Stimulated activated CD8-positive, alpha-beta memory T cell treated with anti-CD3 and anti-CD28 coated beads, Interleukin-7, amount 100 ng/mL, for 1 hour (primary cell): ENCODE results near the gene KRT14.
"Not testable (repeated sequence)": the region's sequence is repeated elsewhere in the genome, so short reads cannot be mapped to it uniquely, and the experiment has no call there.

Source experiments
- DNase-seq, 2 donors: peaks; one replicate each; pipeline ENCODE4 v3.0.0-alpha.2; 2020; ENCODE audit warnings: low read depth in 2 of 2

Gene KRT14

DNA sequence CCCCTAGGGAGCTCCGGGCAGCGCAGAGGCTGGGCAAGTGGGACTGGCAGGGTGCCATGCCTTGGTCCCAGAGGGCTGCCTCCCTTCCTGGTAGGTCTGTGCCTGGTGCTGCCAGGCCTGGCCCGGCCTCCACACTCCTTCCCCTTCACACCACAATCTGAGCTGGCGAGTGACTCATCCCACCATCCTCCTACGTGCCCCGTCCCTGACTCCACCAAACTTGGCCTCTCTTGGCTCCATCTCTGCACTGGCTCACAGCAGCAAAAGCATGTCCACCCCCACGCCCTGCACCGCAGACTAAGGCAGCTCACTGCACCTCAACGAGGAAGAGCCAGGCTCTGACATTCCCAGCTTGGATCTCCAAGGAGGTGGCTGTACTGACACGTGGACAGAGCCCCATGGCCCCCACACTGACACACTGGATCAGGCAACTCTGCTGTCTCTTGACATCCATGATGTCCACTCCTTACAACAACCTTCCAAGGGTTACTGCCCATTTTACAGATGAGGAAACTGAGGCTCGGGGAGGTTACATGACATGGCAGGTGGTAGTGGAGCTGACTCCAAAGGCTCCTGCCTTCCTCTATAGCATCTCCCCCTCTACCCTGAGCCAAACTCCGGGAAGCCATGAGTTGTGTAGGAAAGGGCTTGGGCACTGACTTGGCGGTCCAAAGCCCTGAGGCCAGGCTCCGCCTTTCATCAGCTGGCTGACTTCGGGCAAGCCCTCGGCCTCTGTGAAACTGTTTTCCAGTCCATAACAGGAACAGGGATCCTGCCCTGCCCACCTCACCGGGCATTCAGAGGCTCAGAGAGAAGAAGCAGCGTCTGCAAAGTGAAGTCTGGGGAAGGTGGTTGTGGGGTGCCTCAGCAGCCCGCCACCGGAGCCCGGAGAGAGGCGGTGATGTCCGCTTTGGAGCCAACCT, 38.5 kb downstream of the KRT14 start:
- DNase-seq: no peak

DNA sequence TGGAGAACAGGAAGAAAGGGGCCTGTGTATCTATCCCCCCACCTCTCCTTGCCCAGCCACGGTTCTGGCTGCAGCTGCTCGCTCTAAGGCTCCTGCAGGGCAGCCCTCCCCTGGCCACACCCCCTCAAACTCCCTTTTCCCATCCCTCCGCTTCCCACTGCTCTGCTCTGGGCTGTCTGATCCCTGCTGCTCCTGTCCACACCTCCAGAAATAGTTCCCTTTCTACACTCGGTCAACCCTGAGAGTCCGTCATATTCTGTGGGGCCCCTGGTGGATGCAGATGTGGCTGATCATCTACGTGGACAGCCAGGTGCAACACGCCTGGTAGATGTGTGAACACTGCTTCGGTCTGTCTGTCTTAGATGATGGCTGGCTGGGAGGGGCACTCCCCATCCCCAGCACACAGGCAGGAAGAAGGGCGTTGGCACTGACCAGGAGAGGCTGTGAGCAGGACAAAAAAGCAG, 39.3 kb downstream of the KRT14 start:
- DNase-seq: no peak

DNA sequence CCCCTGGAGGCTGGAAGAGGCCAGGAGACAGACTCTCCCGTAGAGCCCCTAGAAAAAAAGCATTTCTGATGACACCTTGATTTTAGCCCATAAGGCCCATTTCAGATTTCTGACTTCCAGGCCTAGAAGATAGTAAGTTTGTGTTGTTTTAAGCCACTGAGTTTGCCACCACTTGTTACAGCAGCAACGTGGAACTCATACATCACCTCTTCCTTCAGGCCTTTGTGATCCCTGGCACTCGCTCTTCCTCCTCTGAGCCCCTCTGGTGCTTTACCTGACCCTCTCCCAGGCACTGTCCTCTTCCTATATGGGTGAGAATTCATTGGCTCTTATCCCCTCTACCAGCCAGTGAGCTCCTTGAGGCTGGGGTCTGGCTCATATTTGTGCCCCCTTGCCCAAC, 39.9 kb downstream of the KRT14 start:
- DNase-seq: no peak

DNA sequence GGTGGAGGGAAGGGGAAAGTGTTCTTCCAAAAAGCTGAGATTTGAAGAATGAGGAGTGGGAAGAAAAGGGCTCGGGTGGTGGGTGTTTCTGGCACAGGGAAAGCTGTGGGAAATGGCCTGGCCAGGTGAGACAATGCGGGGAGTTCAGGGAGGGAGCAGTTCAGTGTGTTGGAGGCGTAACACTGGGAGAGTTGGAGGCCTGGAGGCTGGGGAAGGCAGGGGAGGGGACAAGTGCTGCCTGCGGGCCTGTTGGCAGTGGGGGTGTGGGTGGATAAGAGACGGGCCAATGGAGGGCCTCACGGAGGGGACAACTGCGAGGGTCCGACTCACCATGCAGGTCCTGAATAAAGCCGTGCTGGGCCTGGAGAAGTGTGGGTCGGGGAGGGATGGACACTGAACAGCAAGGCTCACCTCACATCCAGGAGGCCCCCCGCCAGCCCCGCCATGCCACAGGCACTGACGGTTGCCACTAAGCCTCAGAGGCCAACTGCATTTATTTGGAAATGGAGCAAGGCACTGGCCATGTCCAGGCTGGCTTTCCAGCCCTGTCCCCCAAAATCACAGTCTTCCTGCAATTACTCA, 40.8 kb downstream of the KRT14 start:
- no peak for DNase-seq

DNA sequence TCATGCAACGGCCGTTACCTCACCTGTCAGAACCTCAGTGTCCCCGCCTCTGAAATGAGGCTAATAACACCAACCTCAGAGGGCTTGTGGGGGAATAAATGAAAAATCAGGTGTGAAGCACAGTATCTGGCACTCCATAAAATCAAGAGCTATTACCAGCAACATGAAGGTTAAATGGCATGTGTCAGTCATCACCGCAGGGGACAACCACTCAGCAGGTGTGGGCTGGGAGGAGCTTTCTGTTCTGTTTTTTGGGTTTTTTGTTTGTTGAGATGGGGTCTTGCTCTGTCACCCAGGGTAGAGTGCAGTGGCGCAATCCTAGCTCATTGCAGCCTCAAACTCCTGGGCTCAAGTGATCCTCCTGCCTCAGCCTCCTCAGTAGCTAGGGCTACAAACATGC, 41.8 kb downstream of the KRT14 start:
- no peak for DNase-seq

DNA sequence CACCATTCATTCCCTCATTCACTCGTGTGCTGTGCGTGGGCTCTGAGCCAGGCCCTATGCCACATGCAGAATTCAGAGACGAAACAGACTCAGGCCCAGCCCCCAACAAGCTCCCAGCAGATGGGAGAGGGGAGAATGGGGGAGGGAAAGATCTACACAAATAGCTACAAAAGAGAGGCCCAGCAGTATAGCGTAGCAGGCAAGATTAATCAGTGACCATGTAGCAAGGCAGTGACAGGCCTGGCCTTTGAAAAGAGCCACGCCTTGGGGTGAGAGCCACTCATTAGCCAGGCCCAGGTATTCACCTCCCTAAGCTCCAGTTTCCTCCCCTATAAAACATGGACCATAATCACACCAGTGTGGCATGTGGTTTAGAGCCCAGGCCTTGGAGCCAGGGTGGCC, 42.2 kb downstream of the KRT14 start:
- DNase-seq: no peak

DNA sequence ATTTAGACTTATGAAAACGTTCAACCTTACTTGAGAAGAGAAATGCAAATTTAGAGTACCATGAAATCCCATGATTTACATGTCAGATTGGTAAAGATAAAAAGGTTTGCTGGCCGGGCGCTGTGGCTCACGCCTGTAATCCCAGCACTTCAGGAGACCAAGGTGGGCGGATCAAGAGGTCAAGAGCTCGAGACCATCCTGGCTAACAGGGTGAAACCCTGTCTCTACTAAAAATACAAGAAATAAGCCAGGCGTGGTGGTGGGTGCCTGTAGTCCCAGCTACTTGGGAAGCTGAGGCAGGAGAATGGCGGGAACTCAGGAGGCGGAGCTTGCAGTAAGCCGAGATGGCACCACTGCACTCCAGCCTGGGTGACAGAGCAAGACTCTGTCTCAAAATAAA, 43.9 kb downstream of the KRT14 start:
- not testable (repeated sequence) for DNase-seq

DNA sequence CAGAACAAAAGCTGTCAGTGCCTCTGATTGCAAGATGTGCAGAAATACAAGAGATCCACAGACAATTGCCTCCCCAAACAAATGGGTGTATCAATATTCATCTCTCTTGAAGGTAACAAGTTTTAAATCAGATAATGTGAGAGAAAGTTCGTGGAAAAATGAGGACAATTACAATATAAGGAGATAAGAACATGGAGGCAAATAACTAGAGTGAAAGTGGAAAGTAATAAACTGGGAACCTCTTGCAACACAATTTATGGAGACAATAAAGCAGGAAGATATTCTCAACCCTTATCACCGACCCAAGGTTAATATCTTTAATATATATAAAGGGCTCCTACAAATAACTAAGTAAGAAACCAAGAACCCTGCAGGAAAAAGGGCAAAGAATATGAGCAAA, 44.3 kb downstream of the KRT14 start:
- no peak for DNase-seq

DNA sequence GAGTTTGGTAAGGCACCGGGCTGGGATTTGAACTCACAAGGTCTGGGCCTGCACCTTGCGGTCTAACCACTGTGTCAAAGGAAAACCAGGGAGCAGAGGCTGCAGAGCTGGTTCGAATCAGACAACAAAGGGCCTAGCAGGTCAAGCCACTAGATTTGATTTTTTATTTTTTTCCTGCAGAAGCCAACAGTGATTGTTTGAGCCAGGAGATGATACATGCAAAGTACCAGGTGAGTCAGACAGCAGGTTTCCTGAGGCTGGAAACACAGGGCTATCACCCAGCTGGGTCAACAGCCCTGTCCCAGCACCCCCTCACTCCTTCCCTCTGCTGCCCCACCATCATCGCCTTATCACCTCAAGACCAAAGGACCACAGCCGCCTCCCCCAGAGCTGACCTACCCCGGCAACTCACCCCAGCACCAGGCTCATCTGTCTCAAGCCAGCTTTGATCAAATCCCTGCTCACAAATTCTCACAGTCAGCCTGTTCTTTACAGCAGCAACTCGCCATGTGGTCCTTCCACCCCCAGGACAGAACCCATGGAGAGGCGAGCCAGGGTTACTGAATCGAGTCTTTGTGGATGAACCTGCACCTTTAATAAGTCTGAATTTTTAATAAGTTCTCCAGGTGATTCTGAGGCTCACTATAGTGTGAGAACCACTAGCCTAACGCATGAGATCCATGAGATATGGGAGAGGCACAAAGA, 45.6 kb downstream of the KRT14 start:
- no peak for DNase-seq

DNA sequence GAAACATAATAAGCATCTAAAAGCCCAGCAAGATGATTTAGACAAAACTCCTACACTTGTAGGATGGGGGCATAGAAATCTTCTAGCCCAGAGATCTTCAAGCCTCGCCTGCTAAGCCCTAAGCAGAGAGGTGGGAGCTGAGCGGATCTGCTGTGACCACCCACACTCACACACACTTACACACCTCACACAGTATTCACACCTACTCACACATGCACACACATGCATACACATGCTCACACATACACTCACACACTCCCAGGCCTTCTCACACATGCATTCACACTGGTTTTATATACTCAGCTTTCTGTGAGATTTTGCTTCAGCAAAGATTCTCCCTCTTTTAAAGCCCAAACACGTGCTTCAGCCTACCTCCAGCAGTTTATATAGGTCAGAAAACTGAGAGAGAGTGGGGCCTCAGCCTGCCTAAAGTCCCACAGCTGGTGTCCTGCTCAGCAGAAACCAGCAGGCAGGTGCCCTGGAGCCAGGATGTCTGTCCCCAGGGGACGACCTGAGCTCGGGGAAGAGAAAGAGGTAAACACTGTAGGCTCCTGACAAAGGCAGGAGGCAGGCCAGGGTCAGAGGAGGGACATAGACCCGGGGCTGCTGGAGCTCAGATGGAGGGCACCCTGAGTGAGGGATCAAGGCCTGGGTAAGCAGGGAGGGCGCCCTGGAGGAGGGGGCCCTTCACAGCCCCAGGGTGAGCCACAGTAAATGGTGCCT, 46.6 kb downstream of the KRT14 start:
- no peak for DNase-seq

DNA sequence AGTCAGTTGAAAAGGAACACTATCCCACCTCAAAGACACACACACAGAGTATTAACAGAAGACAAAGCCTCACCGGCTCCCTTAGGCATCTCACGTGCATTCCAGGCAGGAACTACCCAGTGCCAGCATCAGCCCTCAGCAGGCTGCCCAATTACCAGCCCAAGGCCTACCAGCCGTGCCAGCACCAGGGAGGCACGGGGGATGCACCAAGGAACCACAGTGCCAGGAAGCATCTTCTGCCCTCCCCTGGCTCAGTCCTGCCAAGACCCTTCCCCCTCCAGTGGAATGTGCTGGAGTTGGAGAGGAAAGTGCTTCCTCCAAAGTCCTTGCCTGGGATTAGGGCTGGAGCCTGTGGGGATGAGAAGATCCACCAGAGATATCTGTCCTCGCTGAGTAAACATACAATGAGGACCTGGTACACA, 47.6 kb downstream of the KRT14 start:
- DNase-seq: no peak

DNA sequence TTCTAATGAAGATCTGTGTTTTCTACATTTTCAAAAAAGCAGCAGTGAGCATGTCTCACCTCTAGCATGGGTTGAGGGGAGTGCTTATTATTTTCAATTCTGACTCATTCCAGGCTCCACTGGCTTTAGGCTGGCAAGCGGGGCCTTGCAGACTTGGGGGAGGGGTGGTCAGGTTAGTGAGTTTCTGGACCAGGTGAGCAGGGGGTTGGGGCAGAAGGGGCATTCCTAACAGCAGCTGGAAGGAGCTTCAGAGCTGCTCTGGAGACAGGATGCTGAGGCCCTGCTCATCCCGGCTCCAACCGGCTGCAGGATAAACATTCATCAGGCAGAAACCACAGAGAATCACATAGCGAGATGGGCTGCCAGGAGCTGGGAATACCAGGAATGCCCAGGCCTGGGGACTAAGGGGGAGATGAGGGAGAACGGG, 48.1 kb downstream of the KRT14 start:
- DNase-seq: no peak

DNA sequence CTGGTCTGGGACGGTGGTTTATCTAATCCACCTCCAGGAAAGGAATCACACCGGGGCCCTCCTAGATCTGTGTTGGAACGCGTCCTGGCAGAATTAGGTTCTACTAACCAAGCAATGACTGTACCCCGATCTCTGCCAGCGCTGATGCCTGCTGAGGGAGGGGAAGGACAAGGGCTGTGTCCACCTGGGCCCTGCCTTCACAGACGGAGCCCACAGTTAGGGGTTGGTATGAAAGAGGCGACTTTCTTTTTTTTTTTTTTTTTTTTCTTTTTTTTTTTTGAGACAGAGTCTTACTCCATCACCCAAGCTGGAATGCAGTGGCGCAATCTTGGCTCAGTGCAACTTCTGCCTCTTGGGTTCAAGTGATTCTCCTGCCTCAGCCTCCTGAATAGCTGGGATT, 48.7 kb downstream of the KRT14 start:
- DNase-seq: no peak

DNA sequence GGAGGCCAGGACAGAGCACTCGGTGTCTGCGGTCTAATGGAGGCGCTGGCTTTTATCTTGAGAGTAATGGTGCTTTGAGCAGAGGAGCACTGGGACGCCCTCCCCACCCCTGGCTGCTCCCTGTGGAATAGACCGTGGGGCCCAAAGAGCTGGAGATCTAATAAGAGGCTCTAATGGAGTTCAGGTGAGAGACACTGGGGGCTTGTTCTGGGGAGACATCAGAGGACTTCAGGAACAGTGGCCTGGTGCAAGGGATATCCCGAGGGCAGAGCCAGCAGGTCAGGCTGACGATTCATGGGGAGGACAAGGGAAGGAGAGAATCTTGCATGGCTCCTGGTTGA, 49.1 kb downstream of the KRT14 start:
- no peak for DNase-seq

DNA sequence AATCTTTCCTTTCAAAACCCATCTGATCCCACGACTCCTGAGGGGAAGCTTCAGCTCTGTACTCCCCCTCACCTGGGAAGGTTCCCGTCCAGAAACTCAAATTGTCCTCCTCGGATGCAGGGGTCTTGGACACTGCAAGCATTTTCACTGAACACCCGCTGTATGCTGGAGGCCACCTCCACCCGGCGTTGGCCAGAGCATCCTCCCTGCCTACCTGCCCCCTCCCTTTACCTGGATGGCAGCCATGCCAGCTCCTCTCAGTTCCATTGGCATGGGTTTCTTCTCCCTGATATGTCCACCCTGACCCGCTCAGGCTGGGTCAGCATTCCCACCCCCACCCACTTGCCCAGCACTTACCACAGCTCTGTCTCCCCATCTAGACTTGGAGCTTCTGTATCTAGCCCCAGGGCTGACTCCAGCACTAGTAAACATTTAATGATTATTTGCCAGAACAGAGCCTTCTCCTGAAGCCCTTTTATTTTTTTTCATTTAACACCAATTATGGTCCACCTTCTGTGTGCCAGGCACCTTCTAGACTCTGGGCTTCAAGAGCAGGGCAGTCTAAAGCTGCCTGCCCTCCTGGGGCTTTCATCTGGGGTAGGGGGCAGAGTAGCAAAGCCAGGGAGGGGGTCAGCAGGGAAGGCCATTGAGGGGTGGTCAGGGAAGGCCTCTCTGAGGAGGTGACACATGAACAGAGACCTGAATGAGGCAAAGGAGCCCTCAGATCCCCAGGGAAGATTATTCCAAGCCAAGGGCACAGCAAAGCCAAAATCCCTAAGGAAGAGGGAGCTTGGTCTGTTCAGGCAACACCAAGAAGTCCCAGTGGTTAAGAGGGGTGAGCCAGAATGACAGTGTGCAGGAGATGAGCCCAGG, 49.7 kb downstream of the KRT14 start:
- DNase-seq: no peak

DNA sequence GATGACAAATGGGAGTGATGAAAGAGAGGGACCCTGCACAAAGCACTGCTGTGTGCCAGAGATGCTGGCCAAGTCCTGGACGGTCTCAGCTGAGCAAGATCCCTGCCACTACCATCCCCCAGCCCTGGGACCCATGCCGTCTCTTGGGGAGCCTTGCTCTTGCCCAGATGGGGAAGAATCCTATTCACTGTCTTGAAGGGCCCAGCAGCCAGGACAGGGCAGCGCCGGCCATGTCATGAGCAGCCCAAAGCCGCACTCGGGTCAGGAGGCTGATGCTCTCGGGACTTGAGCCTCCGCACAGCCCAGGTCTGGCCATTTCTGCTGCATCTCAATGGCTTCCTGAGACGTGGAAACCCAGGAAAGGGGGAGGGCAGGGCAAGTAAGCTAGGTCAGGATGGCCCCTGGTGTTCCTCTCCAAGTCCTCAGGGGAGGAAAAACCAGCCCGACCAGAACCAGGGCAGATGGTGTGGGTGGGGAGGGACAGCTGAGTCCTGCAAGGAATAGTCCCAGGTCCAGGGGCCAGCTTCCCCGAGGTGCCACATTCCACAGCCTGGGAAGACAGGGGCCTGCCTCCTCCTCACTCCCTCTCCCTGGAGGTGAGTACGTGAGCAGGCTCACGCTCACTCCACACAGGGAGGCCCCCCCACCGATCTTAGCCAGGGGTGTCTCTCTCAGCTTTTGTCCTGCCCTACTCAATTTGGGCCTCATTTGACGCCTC, 50.8 kb downstream of the KRT14 start:
- DNase-seq: no peak

DNA sequence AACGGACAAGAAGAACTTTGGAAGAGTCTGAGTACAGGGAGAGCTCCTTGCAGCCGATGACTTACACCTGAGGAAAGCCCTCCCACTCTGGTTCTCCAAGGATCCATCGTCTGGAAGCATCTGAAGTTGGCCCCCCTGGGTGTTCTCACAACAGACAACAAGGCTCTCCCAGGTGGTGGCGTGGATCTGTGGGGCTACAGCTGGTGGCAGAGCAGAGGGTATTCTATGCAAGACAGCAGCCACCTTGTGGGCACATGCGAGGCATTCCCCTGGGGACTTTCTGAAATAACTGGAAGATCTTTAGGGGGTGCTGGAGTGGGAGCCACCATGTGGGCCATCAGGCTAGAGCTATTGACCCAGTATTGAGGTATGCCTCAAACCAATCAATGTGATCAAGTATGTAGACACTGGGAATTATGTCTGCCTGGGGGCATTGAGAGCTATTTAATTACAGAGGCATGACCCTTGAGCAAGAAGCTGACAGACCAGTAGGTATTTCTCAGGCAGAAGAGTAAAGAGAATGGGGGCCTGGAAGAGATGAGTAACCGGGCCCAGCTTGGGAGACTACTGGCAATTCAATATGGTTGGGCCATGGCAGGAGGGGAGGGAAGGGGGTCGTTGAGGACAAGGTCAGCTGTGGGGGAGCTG, 51.7 kb downstream of the KRT14 start:
- DNase-seq: no peak

DNA sequence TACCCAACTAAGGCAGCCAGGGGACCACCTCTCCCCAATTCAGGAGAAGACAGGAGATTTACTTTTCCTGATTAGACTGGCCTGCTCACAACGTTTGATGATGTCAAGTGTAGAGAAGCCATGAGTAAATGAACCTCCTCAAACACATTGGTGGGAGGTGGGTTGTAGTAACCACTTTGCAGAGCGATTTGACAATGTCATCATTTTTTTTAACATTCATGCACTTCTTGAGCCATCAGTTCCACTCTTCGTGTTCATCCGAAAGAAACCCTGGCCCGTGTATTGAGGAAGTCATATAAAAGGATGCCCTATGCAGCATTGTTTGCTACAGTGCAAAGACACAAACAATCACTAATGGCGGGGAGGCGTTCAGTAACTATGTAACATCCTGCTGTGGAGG, 53.1 kb downstream of the KRT14 start:
- no peak for DNase-seq

DNA sequence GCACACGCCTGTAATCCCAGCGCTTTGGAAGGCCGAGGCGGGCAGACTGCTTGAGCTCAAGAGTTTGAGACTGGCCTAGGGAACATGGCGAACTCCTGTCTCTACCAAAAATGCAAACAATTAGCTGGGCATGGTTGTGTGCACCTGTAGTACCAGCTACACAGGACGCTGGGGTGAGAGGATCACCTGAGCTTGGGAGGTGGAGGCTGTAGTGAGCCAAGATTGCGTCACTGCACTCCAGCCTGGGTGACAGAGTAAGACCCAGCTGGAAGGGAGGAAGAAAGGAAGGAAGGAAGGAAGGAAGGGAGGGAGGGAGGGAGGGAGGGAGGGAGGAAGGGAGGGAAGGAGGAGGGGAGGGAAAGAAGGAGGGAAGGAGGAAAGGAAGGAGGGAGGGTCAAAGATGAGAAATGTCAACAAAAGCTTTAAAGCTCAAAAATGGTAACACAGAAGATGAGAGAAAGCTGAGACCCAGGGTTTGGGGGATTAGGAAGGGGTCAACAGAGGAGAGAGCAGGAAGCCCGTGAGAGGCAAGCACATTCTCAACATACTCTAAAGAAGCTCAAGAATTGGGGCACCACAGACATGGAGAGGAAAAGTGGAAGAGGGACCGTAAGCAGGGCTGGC, 53.6 kb downstream of the KRT14 start:
- no peak for DNase-seq
